Stimulated activated CD8-positive, alpha-beta memory T cell treated with anti-CD3 and anti-CD28 coated beads, Interleukin-7, amount 100 ng/mL, for 24 hours (primary cell): ENCODE results near the gene PCTP.

Experiments used
- DNase-seq: peaks from one replicate; pipeline ENCODE4 v3.0.0-alpha.2; 2020; ENCODE audit warnings: low read depth

PCTP gene

GRCh38 chr17:55757659-55758058, 6.8 kb downstream of the PCTP start:
- DNase-seq: no peak

- DNase-seq: no peak
Observed at GRCh38 chr17:55758171-55758570, 7.3 kb downstream of the PCTP start.

- DNase-seq: no peak
Observed at GRCh38 chr17:55760643-55761355, 9.9 kb downstream of the PCTP start.

GRCh38 chr17:55762086-55762858, 11.4 kb downstream of the PCTP start:
- no peak for DNase-seq

- DNase-seq: no peak
Observed at GRCh38 chr17:55763856-55764255, 13.0 kb downstream of the PCTP start.

- DNase-seq: no peak
Observed at GRCh38 chr17:55764610-55765009, 13.8 kb downstream of the PCTP start.

- DNase-seq: no peak
Observed at GRCh38 chr17:55765472-55765871, 14.6 kb downstream of the PCTP start.

GRCh38 chr17:55768936-55769624, 18.2 kb downstream of the PCTP start:
- DNase-seq: no peak

- no peak for DNase-seq
Observed at GRCh38 chr17:55769625-55770000, 18.8 kb downstream of the PCTP start.

- DNase-seq: no peak
Observed at GRCh38 chr17:55770196-55770870, 19.5 kb downstream of the PCTP start.

GRCh38 chr17:55772086-55772485, 21.2 kb downstream of the PCTP start:
- DNase-seq: no peak

GRCh38 chr17:55773671-55774070, 22.8 kb downstream of the PCTP start:
- no peak for DNase-seq

- DNase-seq: no peak
Observed at GRCh38 chr17:55774846-55775271, 24.0 kb downstream of the PCTP start.

GRCh38 chr17:55776271-55776670, 25.4 kb downstream of the PCTP start:
- DNase-seq: no peak

GRCh38 chr17:55777471-55777971, 26.7 kb downstream of the PCTP start:
- no peak for DNase-seq

- DNase-seq: no peak
Observed at GRCh38 chr17:55778389-55779118, 27.7 kb downstream of the PCTP start.

- no peak for DNase-seq
Observed at GRCh38 chr17:55783684-55784245, 32.9 kb downstream of the PCTP start.

GRCh38 chr17:55784666-55785065, 33.8 kb downstream of the PCTP start:
- DNase-seq: no peak

GRCh38 chr17:55785181-55785580, 34.3 kb downstream of the PCTP start:
- no peak for DNase-seq

GRCh38 chr17:55793272-55793671, 42.4 kb downstream of the PCTP start:
- DNase-seq: no peak
